Dermis microvascular lymphatic vessel endothelial cell (primary cell): Measurements from ENCODE around the gene GAB4. TPM values are rescaled to one million over a fixed set of nuclear protein-coding genes. Genes with fewer than 3 reads are reported as not detected.

ENCODE experiments used
- DNase-seq, 2 donors: peaks; one replicate each; pipeline versions ENCODE4 v3.0.0 to v3.0.0-alpha.2; 2010; ENCODE audit warnings: low read depth in 2 of 2
- total RNA-seq: library from RNA; depleted of rRNA; stranded (reverse); fragments of >200 nt; gene quantifications from 2 replicates; pipeline ENCODE4 v1.2.1, GENCODE V29; 2014

Gene GAB4
- total RNA-seq, 1 donor from 2014 or later = not detected

- DNase-seq = no peak
These were observed 19.8 kb downstream of the GAB4 start for GRCh38 chr22:16988257-16988656.

- no peak for DNase-seq
These were observed 20.2 kb downstream of the GAB4 start for GRCh38 chr22:16987822-16988221.

- no peak for DNase-seq
These were observed 32.7 kb downstream of the GAB4 start for GRCh38 chr22:16975155-16975885.

GRCh38 chr22:16974298-16975084 is 33.5 kb downstream of the GAB4 start:
- no peak for DNase-seq

GRCh38 chr22:16973591-16974297 is 34.3 kb downstream of the GAB4 start:
- no peak for DNase-seq

- no peak for DNase-seq
These were observed 35.7 kb downstream of the GAB4 start for GRCh38 chr22:16972311-16972710.

GRCh38 chr22:16970446-16970845 is 37.6 kb downstream of the GAB4 start:
- no peak for DNase-seq

GRCh38 chr22:16969508-16970327 is 38.3 kb downstream of the GAB4 start:
- DNase-seq = no peak

- no peak for DNase-seq
These were observed 39.8 kb downstream of the GAB4 start for GRCh38 chr22:16968218-16968595.

- DNase-seq = no peak
These were observed 40.4 kb downstream of the GAB4 start for GRCh38 chr22:16967453-16968217.

GRCh38 chr22:16966251-16966650 is 41.8 kb downstream of the GAB4 start:
- no peak for DNase-seq

GRCh38 chr22:16965560-16965959 is 42.5 kb downstream of the GAB4 start:
- no peak for DNase-seq

GRCh38 chr22:16965083-16965482 is 42.9 kb downstream of the GAB4 start:
- no peak for DNase-seq

GRCh38 chr22:16964366-16964765 is 43.7 kb downstream of the GAB4 start:
- no peak for DNase-seq

GRCh38 chr22:16963189-16963945 is 44.7 kb downstream of the GAB4 start:
- DNase-seq = no peak

GRCh38 chr22:16962501-16962900 is 45.5 kb downstream of the GAB4 start:
- DNase-seq = no peak

GRCh38 chr22:16961477-16962186 is 46.4 kb downstream of the GAB4 start:
- no peak for DNase-seq

- no peak for DNase-seq
These were observed 47.2 kb downstream of the GAB4 start for GRCh38 chr22:16960884-16961249.

GRCh38 chr22:16960220-16960883 is 47.7 kb downstream of the GAB4 start:
- DNase-seq = no peak
